Peyer's patch (tissue), 4 donors: Measurements from ENCODE around the gene CAMK1.

Experiments used
- CTCF ChIP-seq, 6 experiments: fragments of 450-650 bp in 4 of 6; fragments of 200-600 bp in 2 of 6; sonication (generic) in 1 of 6; IDR thresholded peaks; one replicate each; pipeline ENCODE4 v1.5.1; 2017 to 2019; ENCODE audit warnings: antibody characterized with exemption in 6 of 6, mild to moderate bottlenecking in 3 of 6, moderate library complexity in 1 of 6
- POLR2A ChIP-seq, 2 donors: fragments of 450-650 bp; IDR thresholded peaks; one replicate each; pipeline ENCODE4 v1.5.1; 2017; ENCODE audit warnings: antibody characterized with exemption in 2 of 2, mild to moderate bottlenecking in 2 of 2, moderate library complexity in 2 of 2

- TF ChIP-seq CTCF (IDR thresholded peaks at IDR 0.05) (no peak), POLR2A (IDR thresholded peaks at IDR 0.05) (no peak)
Measured at GRCh38 chr3:9760779-9761505, 8.8 kb downstream of the CAMK1 start.
